ENCODE results near the gene VAMP8.

DNA sequence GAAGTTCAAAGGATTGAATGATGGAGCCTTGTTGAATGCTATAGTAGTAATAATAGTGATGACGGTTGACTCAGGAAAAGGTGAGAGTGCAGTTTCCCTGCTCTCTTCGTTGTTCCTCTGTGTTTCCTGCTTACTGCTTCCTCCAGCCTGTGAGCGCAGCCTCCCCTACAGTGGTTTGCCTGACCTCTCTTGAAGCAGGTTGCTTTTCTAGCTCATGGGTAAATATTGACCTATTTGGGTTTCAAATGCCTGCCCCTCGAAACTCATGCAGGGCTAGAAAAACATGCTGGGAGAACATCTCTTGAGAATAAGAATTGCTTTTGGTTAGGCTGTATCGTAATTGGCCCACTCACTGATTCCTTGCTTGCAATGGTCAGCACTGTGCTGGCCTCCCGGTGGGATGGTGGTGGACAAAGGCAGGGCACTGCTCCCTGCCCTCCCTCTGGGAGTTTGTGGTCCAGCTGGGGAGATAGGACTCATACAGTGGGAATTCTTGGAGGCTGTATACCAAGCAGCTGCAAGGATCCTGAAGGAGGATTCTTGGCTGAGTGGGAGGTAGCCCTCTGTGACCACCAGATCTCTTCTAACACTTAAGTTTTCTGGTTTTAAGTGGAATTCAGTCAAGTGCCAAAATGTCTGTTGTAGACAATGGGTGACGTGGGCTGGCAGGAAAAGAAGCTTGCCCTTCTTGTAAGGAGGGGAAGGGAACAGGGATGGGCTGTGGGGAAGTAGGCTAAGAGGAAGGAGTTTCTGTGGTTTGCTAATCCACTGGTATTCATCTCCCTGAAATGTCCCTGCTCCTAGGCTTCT lies 12.8 kb downstream of the VAMP8 start:
- TF ChIP-seq, protein P1, sequence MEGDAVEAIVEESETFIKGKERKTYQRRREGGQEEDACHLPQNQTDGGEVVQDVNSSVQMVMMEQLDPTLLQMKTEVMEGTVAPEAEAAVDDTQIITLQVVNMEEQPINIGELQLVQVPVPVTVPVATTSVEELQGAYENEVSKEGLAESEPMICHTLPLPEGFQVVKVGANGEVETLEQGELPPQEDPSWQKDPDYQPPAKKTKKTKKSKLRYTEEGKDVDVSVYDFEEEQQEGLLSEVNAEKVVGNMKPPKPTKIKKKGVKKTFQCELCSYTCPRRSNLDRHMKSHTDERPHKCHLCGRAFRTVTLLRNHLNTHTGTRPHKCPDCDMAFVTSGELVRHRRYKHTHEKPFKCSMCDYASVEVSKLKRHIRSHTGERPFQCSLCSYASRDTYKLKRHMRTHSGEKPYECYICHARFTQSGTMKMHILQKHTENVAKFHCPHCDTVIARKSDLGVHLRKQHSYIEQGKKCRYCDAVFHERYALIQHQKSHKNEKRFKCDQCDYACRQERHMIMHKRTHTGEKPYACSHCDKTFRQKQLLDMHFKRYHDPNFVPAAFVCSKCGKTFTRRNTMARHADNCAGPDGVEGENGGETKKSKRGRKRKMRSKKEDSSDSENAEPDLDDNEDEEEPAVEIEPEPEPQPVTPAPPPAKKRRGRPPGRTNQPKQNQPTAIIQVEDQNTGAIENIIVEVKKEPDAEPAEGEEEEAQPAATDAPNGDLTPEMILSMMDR (IDR thresholded peaks at IDR 0.05; ENCODE audit: low read depth, low read length) = no peak
- TF ChIP-seq, protein P2, sequence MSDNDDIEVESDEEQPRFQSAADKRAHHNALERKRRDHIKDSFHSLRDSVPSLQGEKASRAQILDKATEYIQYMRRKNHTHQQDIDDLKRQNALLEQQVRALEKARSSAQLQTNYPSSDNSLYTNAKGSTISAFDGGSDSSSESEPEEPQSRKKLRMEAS (IDR thresholded peaks at IDR 0.05; ENCODE audit: low read depth, low read length) = no peak
- TF ChIP-seq POLR2A (IDR thresholded peaks at IDR 0.05; ENCODE audit: extremely low read depth, insufficient read length) = no peak
